NCI-H146 treated with DMSO at 0.1 percent for 48 hours (cell line): ENCODE results near the gene MRPS5.

Source experiments
- DNase-seq: peaks from one replicate; lab custom pipeline; 2025; ENCODE audit not compliant: unreplicated experiment; lab: John Stamatoyannopoulos, UW

MRPS5 gene

GRCh38 chr2:95061119-95061512 lies 60.5 kb downstream of the MRPS5 start:
- DNase-seq: no peak

GRCh38 chr2:95060446-95061118 lies 61.0 kb downstream of the MRPS5 start:
- no peak for DNase-seq

- no peak for DNase-seq
These were observed 61.8 kb downstream of the MRPS5 start for GRCh38 chr2:95059656-95060370.

GRCh38 chr2:95058989-95059641 lies 62.5 kb downstream of the MRPS5 start:
- DNase-seq: no peak

GRCh38 chr2:95058466-95058988 lies 63.1 kb downstream of the MRPS5 start:
- no peak for DNase-seq

GRCh38 chr2:95057535-95058370 lies 63.9 kb downstream of the MRPS5 start:
- DNase-seq: no peak

GRCh38 chr2:95056461-95057459 lies 64.8 kb downstream of the MRPS5 start:
- no peak for DNase-seq

- no peak for DNase-seq
These were observed 65.6 kb downstream of the MRPS5 start for GRCh38 chr2:95056044-95056443.

- DNase-seq: no peak
These were observed 66.3 kb downstream of the MRPS5 start for GRCh38 chr2:95055262-95055661.

GRCh38 chr2:95054016-95054415 lies 67.6 kb downstream of the MRPS5 start:
- no peak for DNase-seq

GRCh38 chr2:95053543-95053942 lies 68.1 kb downstream of the MRPS5 start:
- no peak for DNase-seq

- no peak for DNase-seq
These were observed 68.7 kb downstream of the MRPS5 start for GRCh38 chr2:95052804-95053479.

- peak; percentile 82 for DNase-seq
These were observed 69.3 kb downstream of the MRPS5 start for GRCh38 chr2:95052307-95052706.

GRCh38 chr2:95051626-95052025 lies 70.0 kb downstream of the MRPS5 start:
- DNase-seq: no peak

GRCh38 chr2:95050385-95051300 lies 71.0 kb downstream of the MRPS5 start:
- DNase-seq: no peak

- no peak for DNase-seq
These were observed 71.6 kb downstream of the MRPS5 start for GRCh38 chr2:95049961-95050360.

- DNase-seq: no peak
These were observed 72.0 kb downstream of the MRPS5 start for GRCh38 chr2:95049683-95049955.

- DNase-seq: no peak
These were observed 72.6 kb downstream of the MRPS5 start for GRCh38 chr2:95048825-95049682.
